ENCODE data around the gene CDKL1. TPM values are rescaled to one million over a fixed set of nuclear protein-coding genes. Genes with fewer than 3 reads are reported as not detected.

The CDKL1 gene
- total RNA-seq, 2 experiments from 2014 or later: 2.4 to 2.8 TPM

DNA sequence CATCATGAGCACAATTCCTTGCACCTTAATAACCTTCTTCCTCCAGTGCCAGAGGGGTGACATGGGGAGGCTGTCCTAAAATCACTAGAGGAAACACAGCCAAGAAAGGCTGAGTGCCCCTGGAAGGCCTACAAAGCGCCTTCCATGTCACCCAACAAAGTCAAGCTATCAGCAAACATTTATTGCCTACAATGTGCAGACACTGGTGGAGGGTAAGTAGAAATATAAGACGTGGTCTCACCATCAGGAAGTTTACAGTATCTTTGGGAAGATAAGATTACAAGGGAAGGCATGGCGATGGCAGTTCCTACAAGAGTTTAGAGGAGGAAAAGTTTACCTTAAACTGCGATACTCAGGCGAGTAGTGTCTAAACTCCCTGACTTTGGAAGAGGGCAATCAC is 56.6 kb downstream of the CDKL1 start:
- H3K9me3 ChIP-seq (ENCODE audit: control insufficient read depth in 1 of 2, insufficient read depth in 1 of 2, low read length in 2 of 2): no peaks in the 10 kb centered on the region
- H3K36me3 Mint-ChIP-seq (ENCODE audit: low read depth): peaks cover 28% of the 10 kb centered on the region
- H3K4me3 Mint-ChIP-seq: no peak overlapping the region
- peaks cover 20% of the 10 kb centered on the region for H3K36me3 ChIP-seq (ENCODE audit: insufficient read depth, low read length)
- no peaks in the 10 kb centered on the region for H3K9me3 Mint-ChIP-seq
- no peaks in the 10 kb centered on the region for H3K27me3 ChIP-seq (ENCODE audit: control insufficient read depth in 1 of 2, insufficient read depth in 2 of 2, low read length in 2 of 2)
- H3K4me1 ChIP-seq (ENCODE audit: insufficient read depth, low read length): peaks cover 14% of the 10 kb centered on the region
- intact Hi-C loops (cut with DNase I, micrococcal nuclease): no loop called here
- no peak overlapping the region for H3K27ac ChIP-seq (ENCODE audit: low read depth in 1 of 2, low read length in 2 of 2)
- no peaks in the 10 kb centered on the region for H3K27me3 Mint-ChIP-seq
- H3K4me1 Mint-ChIP-seq (ENCODE audit: low read depth): peaks cover 32% of the 10 kb centered on the region
- TF ChIP-seq, protein P1, sequence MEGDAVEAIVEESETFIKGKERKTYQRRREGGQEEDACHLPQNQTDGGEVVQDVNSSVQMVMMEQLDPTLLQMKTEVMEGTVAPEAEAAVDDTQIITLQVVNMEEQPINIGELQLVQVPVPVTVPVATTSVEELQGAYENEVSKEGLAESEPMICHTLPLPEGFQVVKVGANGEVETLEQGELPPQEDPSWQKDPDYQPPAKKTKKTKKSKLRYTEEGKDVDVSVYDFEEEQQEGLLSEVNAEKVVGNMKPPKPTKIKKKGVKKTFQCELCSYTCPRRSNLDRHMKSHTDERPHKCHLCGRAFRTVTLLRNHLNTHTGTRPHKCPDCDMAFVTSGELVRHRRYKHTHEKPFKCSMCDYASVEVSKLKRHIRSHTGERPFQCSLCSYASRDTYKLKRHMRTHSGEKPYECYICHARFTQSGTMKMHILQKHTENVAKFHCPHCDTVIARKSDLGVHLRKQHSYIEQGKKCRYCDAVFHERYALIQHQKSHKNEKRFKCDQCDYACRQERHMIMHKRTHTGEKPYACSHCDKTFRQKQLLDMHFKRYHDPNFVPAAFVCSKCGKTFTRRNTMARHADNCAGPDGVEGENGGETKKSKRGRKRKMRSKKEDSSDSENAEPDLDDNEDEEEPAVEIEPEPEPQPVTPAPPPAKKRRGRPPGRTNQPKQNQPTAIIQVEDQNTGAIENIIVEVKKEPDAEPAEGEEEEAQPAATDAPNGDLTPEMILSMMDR (IDR thresholded peaks at IDR 0.05): no peak
- DNase-seq (no peak), ATAC-seq (ENCODE audit: poor library complexity) (no peak)
- CTCF ChIA-PET: no interaction called here
- POLR2A ChIA-PET: no interaction called here
- no peak overlapping the region for H3K4me3 ChIP-seq (ENCODE audit: low read length)
- H3K27ac Mint-ChIP-seq: no peak overlapping the region

DNA sequence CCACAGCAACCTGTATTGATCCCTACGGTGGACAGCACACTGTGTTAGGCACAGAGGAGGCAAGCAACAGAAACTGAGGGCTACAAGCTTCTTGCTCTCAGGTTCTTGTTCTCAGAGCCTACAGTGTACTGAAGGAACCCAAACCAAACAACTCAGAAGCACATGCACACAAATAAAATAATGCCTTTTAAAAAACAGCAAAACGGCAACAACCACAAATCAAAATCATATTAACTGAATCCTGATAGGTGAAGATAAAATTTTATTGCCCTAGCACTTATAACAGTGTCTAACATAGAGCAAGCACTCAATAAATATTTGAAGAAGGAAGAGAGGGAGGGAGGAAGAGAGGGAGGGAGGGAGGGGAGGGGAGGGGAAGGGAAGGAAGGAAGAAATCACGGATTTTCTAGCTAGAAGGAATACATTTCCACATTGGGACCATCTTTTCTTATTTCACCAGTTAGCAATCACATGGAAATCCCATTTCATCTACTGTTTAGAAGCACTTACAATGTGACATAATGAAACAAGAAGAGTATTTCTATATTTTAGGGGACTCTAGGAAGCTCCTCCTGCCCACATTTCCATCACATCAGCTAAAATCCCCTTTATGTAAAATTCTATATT is 57.4 kb downstream of the CDKL1 start:
- H3K27me3 Mint-ChIP-seq: no peaks in the 10 kb centered on the region
- DNase-seq (no peak), ATAC-seq (ENCODE audit: poor library complexity) (no peak)
- TF ChIP-seq, protein P1 (IDR thresholded peaks at IDR 0.05): no peak
- Histone ChIP-seq H3K27me3 (ENCODE audit: control insufficient read depth in 1 of 2, insufficient read depth in 2 of 2, low read length in 2 of 2) (no peaks in the 10 kb centered on the region), H3K9me3 (ENCODE audit: control insufficient read depth in 1 of 2, insufficient read depth in 1 of 2, low read length in 2 of 2) (no peaks in the 10 kb centered on the region), H3K27ac (ENCODE audit: low read depth in 1 of 2, low read length in 2 of 2) (no peak overlapping the region), H3K4me1 (ENCODE audit: insufficient read depth, low read length) (peaks cover 14% of the 10 kb centered on the region), H3K36me3 (ENCODE audit: insufficient read depth, low read length) (peaks cover 20% of the 10 kb centered on the region), H3K4me3 (ENCODE audit: low read length) (no peak overlapping the region)
- peaks cover 28% of the 10 kb centered on the region for H3K36me3 Mint-ChIP-seq (ENCODE audit: low read depth)
- H3K4me3 Mint-ChIP-seq: no peak overlapping the region
- ChIA-PET CTCF (no interaction called here), POLR2A (no interaction called here)
- no peaks in the 10 kb centered on the region for H3K9me3 Mint-ChIP-seq
- intact Hi-C loops (cut with DNase I, micrococcal nuclease): loop anchor here in 1 of 2 experiments (5.0 kb wide), 1 partner anchor 68 kb away; no protein-coding TSS in a partner anchor
- peaks cover 29% of the 10 kb centered on the region for H3K4me1 Mint-ChIP-seq (ENCODE audit: low read depth)
- H3K27ac Mint-ChIP-seq: no peak overlapping the region

DNA sequence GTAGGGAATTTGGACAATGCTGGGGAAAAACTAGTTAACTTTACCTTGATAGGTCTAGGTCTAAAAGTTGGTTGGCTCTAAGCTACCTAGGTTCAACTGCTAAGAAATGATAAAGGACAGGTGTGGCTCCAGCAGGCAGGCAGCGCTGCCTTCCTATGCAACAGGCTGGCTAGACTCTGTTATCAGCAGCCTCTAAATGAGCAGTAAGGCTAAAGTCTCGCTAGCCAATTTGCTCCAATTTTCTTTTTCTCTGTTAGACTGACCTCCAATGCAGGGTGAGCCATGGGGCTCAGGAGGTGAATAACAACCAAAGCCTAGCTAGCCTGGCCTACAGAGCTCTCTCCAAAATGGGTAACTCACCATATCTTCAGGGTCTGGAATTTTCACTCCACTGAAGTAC is 58.1 kb downstream of the CDKL1 start:
- POLR2A ChIA-PET: interaction anchor here (0.5 to 1.2 kb wide), 2 partner anchors 12 to 147 kb away, joined by 3 to 4 read pairs; no protein-coding TSS in a partner anchor
- no peaks in the 10 kb centered on the region for H3K9me3 Mint-ChIP-seq
- Histone ChIP-seq H3K4me3 (ENCODE audit: low read length) (no peak overlapping the region), H3K4me1 (ENCODE audit: insufficient read depth, low read length) (peaks cover 14% of the 10 kb centered on the region), H3K27me3 (ENCODE audit: control insufficient read depth in 1 of 2, insufficient read depth in 2 of 2, low read length in 2 of 2) (no peaks in the 10 kb centered on the region), H3K27ac (ENCODE audit: low read depth in 1 of 2, low read length in 2 of 2) (no peak overlapping the region), H3K36me3 (ENCODE audit: insufficient read depth, low read length) (peaks cover 20% of the 10 kb centered on the region), H3K9me3 (ENCODE audit: control insufficient read depth in 1 of 2, insufficient read depth in 1 of 2, low read length in 2 of 2) (no peaks in the 10 kb centered on the region)
- H3K27ac Mint-ChIP-seq: no peak overlapping the region
- TF ChIP-seq, protein P1 (IDR thresholded peaks at IDR 0.05): no peak
- intact Hi-C loops (cut with DNase I, micrococcal nuclease): loop anchor here in 1 of 2 experiments (5.0 kb wide), 1 partner anchor 69 kb away; no protein-coding TSS in a partner anchor
- H3K4me1 Mint-ChIP-seq (ENCODE audit: low read depth): peaks cover 24% of the 10 kb centered on the region
- peaks cover 28% of the 10 kb centered on the region for H3K36me3 Mint-ChIP-seq (ENCODE audit: low read depth)
- DNase-seq (no peak), ATAC-seq (ENCODE audit: poor library complexity) (no peak)
- no peaks in the 10 kb centered on the region for H3K27me3 Mint-ChIP-seq
- no peak overlapping the region for H3K4me3 Mint-ChIP-seq
- CTCF ChIA-PET: interaction anchor here (1.3 kb wide), 1 partner anchor 9 kb away, joined by 3 read pairs; no protein-coding TSS in a partner anchor
